Skeletal muscle tissue (tissue), 4 donors: ENCODE data around the gene AMOTL2. TPM values are rescaled to one million over a fixed set of nuclear protein-coding genes. Genes with fewer than 3 reads are reported as not detected.

ENCODE experiments used
- H3K27ac ChIP-seq: one replicate; pipeline ENCODE4 v1.7.0; 2013; ENCODE audit warnings: mild to moderate bottlenecking, low read depth, low read length, inconsistent platforms
- H3K27me3 ChIP-seq, 3 donors: one replicate each; pipeline ENCODE4 v1.7.0; 2013; ENCODE audit warnings: low read length in 3 of 3; ENCODE audit not compliant: control insufficient read depth in 3 of 3, insufficient read depth in 3 of 3
- H3K36me3 ChIP-seq, 3 donors: one replicate each; pipeline ENCODE4 v1.7.0; 2013; ENCODE audit warnings: low read length in 3 of 3; ENCODE audit not compliant: control insufficient read depth in 3 of 3, insufficient read depth in 3 of 3
- H3K4me1 ChIP-seq, 3 donors: one replicate each; pipeline ENCODE4 v1.7.0; 2013; ENCODE audit warnings: low read length in 3 of 3, mild to moderate bottlenecking in 3 of 3; ENCODE audit not compliant: control insufficient read depth in 3 of 3, insufficient read depth in 3 of 3
- H3K4me3 ChIP-seq, 3 donors: one replicate each; pipeline ENCODE4 v1.7.0; 2013; ENCODE audit warnings: low read length in 3 of 3
- H3K9ac ChIP-seq, 3 donors: one replicate each; pipeline ENCODE4 v1.7.0; 2013; ENCODE audit warnings: low read length in 3 of 3, mild to moderate bottlenecking in 3 of 3, moderate library complexity in 2 of 3, low read depth in 1 of 3
- H3K9me3 ChIP-seq, 3 donors: one replicate each; pipeline ENCODE4 v1.7.0; 2013; ENCODE audit warnings: low read length in 3 of 3; ENCODE audit not compliant: control insufficient read depth in 3 of 3
- total RNA-seq: library from RNA; depleted of rRNA; stranded (reverse); fragments of >200 nt; gene quantifications from one replicate; pipeline ENCODE4 v1.2.3, GENCODE V29; 2014
- donor health status: Osteomylitis.

AMOTL2 gene
- total RNA-seq, 1 donor from 2014 or later, result 56.9 TPM

- H3K9me3 ChIP-seq, result no peaks in the 10 kb centered on the region
- H3K27me3 ChIP-seq, result no peaks in the 10 kb centered on the region
- H3K9ac ChIP-seq, result peak overlapping the region in 1 of 3 donors; percentile 21
- H3K36me3 ChIP-seq, result peaks cover 62 to 92% (median 78%) of the 10 kb centered on the region in 3 donors
- H3K4me1 ChIP-seq, result peaks cover 93 to 97% (median 96%) of the 10 kb centered on the region in 3 donors
- H3K4me3 ChIP-seq, result no peak overlapping the region
- H3K27ac ChIP-seq, result no peak overlapping the region
These were observed 12.0 kb downstream of the AMOTL2 start for GRCh38 chr3:134362221-134362620.

DNA sequence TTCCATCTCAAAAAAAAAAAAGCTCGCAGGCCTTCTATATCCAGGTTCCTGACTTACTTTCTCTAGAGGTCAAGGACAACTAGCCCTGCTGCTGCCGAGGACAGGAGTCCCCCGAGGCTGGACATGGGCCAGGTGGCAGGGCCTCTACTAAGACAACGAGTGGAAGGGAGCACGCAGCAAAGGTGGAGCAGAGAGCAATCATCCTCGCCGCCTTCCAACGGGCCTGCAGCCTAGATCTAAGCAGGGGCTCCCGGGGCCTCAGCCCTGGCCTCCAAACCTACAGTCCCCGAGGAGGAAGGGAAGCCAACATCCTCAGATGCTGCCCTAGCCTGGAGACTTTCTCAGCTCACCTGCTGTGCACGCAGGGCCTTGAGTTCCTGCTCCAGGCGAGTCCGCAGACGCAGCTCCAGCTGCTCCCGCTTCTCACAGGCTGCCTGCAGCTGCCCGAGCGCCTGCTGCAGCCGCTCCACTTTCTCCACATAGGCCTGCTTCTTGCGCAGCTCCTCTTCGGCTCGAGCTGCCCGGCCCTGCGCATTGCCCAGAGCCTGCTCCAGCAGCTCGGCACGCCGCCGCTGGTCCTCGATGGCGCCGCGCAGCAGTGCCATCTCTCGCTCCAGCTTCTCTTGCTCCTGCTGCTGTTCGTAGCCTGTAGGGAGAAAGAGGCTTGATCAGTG lies 12.9 kb downstream of the AMOTL2 start:
- no peak overlapping the region for H3K4me3 ChIP-seq
- H3K9ac ChIP-seq, result peak overlapping the region in 1 of 3 donors; percentile 8
- H3K27me3 ChIP-seq, result no peaks in the 10 kb centered on the region
- peaks cover 93 to 97% (median 95%) of the 10 kb centered on the region in 3 donors for H3K4me1 ChIP-seq
- peaks cover 64 to 92% (median 78%) of the 10 kb centered on the region in 3 donors for H3K36me3 ChIP-seq
- H3K27ac ChIP-seq, result no peak overlapping the region
- no peaks in the 10 kb centered on the region for H3K9me3 ChIP-seq

DNA sequence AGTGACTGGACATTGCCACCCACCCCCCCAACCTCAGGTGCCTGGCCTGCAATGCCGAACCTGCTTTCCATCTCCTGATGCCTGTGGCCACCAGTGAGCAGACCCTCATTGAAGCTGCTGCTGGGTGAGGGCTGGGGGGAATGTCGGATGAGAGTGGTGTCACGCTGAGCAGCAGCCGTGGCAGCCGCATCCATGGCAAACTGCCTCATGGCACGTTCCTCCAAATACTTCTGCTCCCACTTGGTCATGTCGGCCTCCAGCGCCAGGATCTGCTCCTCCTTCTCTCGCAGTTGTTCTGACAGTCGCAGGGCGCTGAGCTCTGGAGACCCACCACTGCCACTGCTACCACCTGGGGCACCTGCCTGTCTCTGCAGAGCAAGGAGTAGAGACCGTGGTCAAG lies 14.2 kb downstream of the AMOTL2 start:
- Histone ChIP-seq H3K27me3 (no peaks in the 10 kb centered on the region), H3K4me3 (no peak overlapping the region), H3K9me3 (no peaks in the 10 kb centered on the region), H3K4me1 (peaks cover 90 to 92% (median 91%) of the 10 kb centered on the region in 3 donors), H3K27ac (no peak overlapping the region), H3K9ac (peak overlapping the region in 1 of 3 donors; percentile 20), H3K36me3 (peaks cover 57 to 88% (median 74%) of the 10 kb centered on the region in 3 donors)

DNA sequence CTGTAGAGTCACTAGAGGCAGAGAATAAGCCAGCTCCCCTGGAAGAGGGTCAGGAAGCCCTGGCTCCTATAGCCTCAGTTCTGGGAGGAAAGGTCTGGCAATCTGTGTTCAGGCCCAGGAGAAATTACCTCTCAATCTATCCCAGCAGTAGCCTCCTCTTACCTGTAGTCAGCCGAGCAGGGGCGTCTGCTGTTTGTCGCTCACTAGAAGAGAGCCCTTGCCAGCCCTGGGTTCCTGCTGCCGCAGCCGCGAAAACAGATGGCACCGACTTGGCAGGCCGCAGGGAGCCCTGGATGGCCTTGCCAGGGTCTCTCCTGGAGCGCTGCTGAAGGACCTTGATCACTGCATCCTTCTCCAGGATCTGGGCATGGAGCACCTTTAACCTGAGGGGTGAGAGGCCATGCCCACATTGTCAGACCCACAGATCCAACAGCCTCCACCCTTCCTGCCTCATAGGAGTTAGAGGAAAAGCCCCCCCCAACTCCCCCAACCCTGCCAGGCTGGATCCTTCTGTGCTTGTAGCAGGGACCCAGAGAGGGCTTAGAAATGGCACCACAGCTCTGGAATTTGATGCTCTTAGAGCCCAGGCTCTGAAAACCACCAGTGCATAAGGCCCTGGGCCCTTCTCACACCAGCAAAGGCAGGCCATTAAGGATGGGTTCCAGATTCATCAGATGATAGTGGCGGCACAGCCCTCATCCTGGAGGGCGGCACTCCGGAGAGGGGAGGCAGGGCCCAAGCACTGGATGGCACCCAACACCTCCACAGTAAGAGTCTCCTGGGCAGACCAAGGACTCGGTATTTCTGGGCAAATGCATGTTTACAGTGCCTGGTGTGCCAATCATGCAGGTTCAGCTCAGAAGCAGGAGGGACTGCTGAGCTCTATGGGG lies 14.9 kb downstream of the AMOTL2 start:
- no peaks in the 10 kb centered on the region for H3K27me3 ChIP-seq
- no peaks in the 10 kb centered on the region for H3K9me3 ChIP-seq
- H3K4me3 ChIP-seq, result peak overlapping the region in 1 of 3 donors; percentile 48
- peaks cover 60 to 89% (median 77%) of the 10 kb centered on the region in 3 donors for H3K36me3 ChIP-seq
- H3K27ac ChIP-seq, result peak overlapping the region; percentile 56
- peak overlapping the region; percentile 20 to 29 (median 23) for H3K9ac ChIP-seq
- H3K4me1 ChIP-seq, result peaks cover 88 to 92% (median 90%) of the 10 kb centered on the region in 3 donors

GRCh38 chr3:134357914-134358811 lies 16.1 kb downstream of the AMOTL2 start:
- Histone ChIP-seq H3K36me3 (peaks cover 56 to 85% (median 80%) of the 10 kb centered on the region in 3 donors), H3K9ac (peak overlapping the region in 2 of 3 donors; percentile 36 to 63), H3K27ac (peak overlapping the region; percentile 56), H3K4me1 (peaks cover 90 to 94% (median 92%) of the 10 kb centered on the region in 3 donors), H3K27me3 (no peaks in the 10 kb centered on the region), H3K9me3 (no peaks in the 10 kb centered on the region), H3K4me3 (peak overlapping the region in 1 of 3 donors; percentile 52)

GRCh38 chr3:134357261-134357913 lies 16.9 kb downstream of the AMOTL2 start:
- Histone ChIP-seq H3K27me3 (no peaks in the 10 kb centered on the region), H3K9me3 (no peaks in the 10 kb centered on the region), H3K4me3 (peak overlapping the region in 2 of 3 donors; percentile 25 to 52), H3K9ac (peak overlapping the region in 2 of 3 donors; percentile 36 to 63), H3K4me1 (peaks cover 90 to 93% (median 92%) of the 10 kb centered on the region in 3 donors), H3K36me3 (peaks cover 54 to 78% (median 77%) of the 10 kb centered on the region in 3 donors), H3K27ac (peak overlapping the region; percentile 56)

- Histone ChIP-seq H3K9ac (peak overlapping the region in 1 of 3 donors; percentile 36), H3K9me3 (no peaks in the 10 kb centered on the region), H3K4me3 (no peak overlapping the region), H3K27me3 (no peaks in the 10 kb centered on the region), H3K36me3 (peaks cover 47 to 69% (median 69%) of the 10 kb centered on the region in 3 donors), H3K4me1 (peaks cover 89 to 93% (median 93%) of the 10 kb centered on the region in 3 donors), H3K27ac (peak overlapping the region; percentile 56)
These were observed 17.7 kb downstream of the AMOTL2 start for GRCh38 chr3:134356411-134357040.

DNA sequence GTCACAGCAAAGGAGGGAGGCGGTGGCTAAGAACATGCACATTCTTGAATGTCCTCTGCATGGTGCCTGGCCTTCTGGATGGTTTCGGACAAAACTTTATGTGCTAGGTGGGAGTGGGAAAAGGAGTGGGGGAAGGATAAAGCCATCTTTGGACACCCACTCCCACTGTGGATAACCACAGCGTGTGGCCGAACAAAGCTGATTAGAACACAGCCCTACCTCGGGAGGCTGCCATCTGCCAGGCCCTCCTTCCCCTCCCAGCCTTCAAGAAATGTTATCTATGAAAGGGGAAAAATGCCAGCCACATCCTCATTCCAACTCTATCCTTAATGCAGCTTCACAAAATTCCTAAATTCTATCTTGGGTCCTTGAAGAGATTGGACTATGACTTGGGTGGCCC lies 18.8 kb downstream of the AMOTL2 start:
- Histone ChIP-seq H3K9me3 (no peaks in the 10 kb centered on the region), H3K27ac (no peak overlapping the region), H3K9ac (no peak overlapping the region), H3K36me3 (peaks cover 38 to 60% (median 59%) of the 10 kb centered on the region in 3 donors), H3K4me3 (no peak overlapping the region), H3K4me1 (peaks cover 93 to 94% (median 94%) of the 10 kb centered on the region in 3 donors), H3K27me3 (no peaks in the 10 kb centered on the region)
